Keratinocyte (primary cell): ENCODE results near the gene CENPL.

Source experiments
- CTCF ChIP-seq, 3 experiments: IDR thresholded peaks in 1 of 3; conservative IDR thresholded peaks in 1 of 3; optimal IDR thresholded peaks in 1 of 3; 2 replicates in 2 of 3; 3 replicates in 1 of 3; pipeline versions ENCODE3 to v1.5.1; 2011; ENCODE audit warnings: low read length in 3 of 3, mild to moderate bottlenecking in 3 of 3, moderate library complexity in 2 of 3, control low read depth in 1 of 3, inconsistent platforms in 1 of 3; ENCODE audit not compliant: insufficient read depth in 2 of 3; ENCODE audit errors: extremely low read depth in 1 of 3
- EZH2 ChIP-seq: IDR thresholded peaks from one replicate; pipeline ENCODE4 v1.6.1; 2012; ENCODE audit warnings: inconsistent platforms, mild to moderate bottlenecking, low read length, moderate library complexity

- no peak for TF ChIP-seq CTCF (optimal IDR thresholded peaks at IDR 0.05 in 1 of 3, IDR thresholded peaks at IDR 0.05 in 1 of 3, conservative IDR thresholded peaks at IDR 0.05 in 1 of 3; ENCODE audit: extremely low read depth in 1 of 3, insufficient read depth in 2 of 3, low read length in 3 of 3)
- TF ChIP-seq EZH2, result no peak
Measured at GRCh38 chr1:173821680-173822079, 3.0 kb downstream of the CENPL start.
